ENCODE measurements around the gene PLCB2. TPM values are rescaled to one million over a fixed set of nuclear protein-coding genes. Genes with fewer than 3 reads are reported as not detected.
A peak's percentile ranks its signal among the peaks of the same experiment; 100 is the strongest.

PLCB2 gene
- polyA plus RNA-seq, 1 donor (not counting 4 experiments of a cell fraction or from before 2014, with no cell fraction given) = 0.73 TPM

GRCh38 chr15:40338041-40338657, 30.4 kb upstream of the PLCB2 start:
- Histone ChIP-seq H2AFZ (ENCODE audit: control insufficient read depth, low read length) (no peak overlapping the region), H4K20me1 (ENCODE audit: control insufficient read depth, extremely low read depth, insufficient read depth, low read length) (no peaks in the 10 kb centered on the region), H3K9me1 (ENCODE audit: control insufficient read depth, extremely low read depth, insufficient read depth, low read length) (no peaks in the 10 kb centered on the region), H3K36me3 (ENCODE audit: control insufficient read depth in 2 of 2, extremely low read depth in 1 of 2, insufficient read depth in 2 of 2, low read length in 2 of 2) (peaks cover 22 to 37% of the 10 kb centered on the region in 2 experiments), H3K4me2 (ENCODE audit: control insufficient read depth, extremely low read depth, insufficient read depth, low read depth, low read length) (peak overlapping the region; percentile 97), H3K4me1 (ENCODE audit: control insufficient read depth, extremely low read depth, insufficient read depth, low read length) (peaks cover 83% of the 10 kb centered on the region), H3K79me2 (ENCODE audit: control insufficient read depth, insufficient read depth, low read length) (peaks cover 35% of the 10 kb centered on the region), H3K4me3 (ENCODE audit: control insufficient read depth in 2 of 3, extremely low read depth in 1 of 3, insufficient read depth in 2 of 3, low read depth in 1 of 3, low read length in 3 of 3) (peak overlapping the region; percentile 11 to 90 (median 75)), H3K9me3 (ENCODE audit: control insufficient read depth, low read depth, low read length) (no peaks in the 10 kb centered on the region), H3K27me3 (ENCODE audit: control insufficient read depth, extremely low read depth, insufficient read depth, low read length) (no peaks in the 10 kb centered on the region), H3K9ac (ENCODE audit: control insufficient read depth, extremely low read depth, insufficient read depth, low read length) (peak overlapping the region; percentile 59), H3K27ac (ENCODE audit: control insufficient read depth, insufficient read depth, low read length) (peak overlapping the region; percentile 91)
- dilution Hi-C loops (cut with MboI; ENCODE audit: extremely low pct_ligation_motif_present, low sequenced_read_pairs) = no loop called here
- DNase-seq (ENCODE audit: low read depth, low spot score) = no peak
- TF ChIP-seq CTCF (optimal IDR thresholded peaks at IDR 0.05 in 1 of 3, IDR thresholded peaks at IDR 0.05 in 1 of 3, conservative IDR thresholded peaks at IDR 0.05 in 1 of 3; ENCODE audit: extremely low read depth in 1 of 3, insufficient read depth in 2 of 3, low read length in 3 of 3) (peak in 2 of 3 experiments; percentile 79 to 81), EZH2 (IDR thresholded peaks at IDR 0.05; ENCODE audit: low read length) (no peak)
- FAIRE-seq = peak; percentile 57

- Histone ChIP-seq H3K4me1 (ENCODE audit: control insufficient read depth, extremely low read depth, insufficient read depth, low read length) (peaks cover 77% of the 10 kb centered on the region), H3K4me3 (ENCODE audit: control insufficient read depth in 2 of 3, extremely low read depth in 1 of 3, insufficient read depth in 2 of 3, low read depth in 1 of 3, low read length in 3 of 3) (peak overlapping the region; percentile 11 to 75 (median 56)), H3K79me2 (ENCODE audit: control insufficient read depth, insufficient read depth, low read length) (peaks cover 35% of the 10 kb centered on the region), H2AFZ (ENCODE audit: control insufficient read depth, low read length) (no peak overlapping the region), H3K9me3 (ENCODE audit: control insufficient read depth, low read depth, low read length) (no peaks in the 10 kb centered on the region), H3K9me1 (ENCODE audit: control insufficient read depth, extremely low read depth, insufficient read depth, low read length) (no peaks in the 10 kb centered on the region), H3K4me2 (ENCODE audit: control insufficient read depth, extremely low read depth, insufficient read depth, low read depth, low read length) (peak overlapping the region; percentile 97), H3K9ac (ENCODE audit: control insufficient read depth, extremely low read depth, insufficient read depth, low read length) (peak overlapping the region; percentile 59), H3K27me3 (ENCODE audit: control insufficient read depth, extremely low read depth, insufficient read depth, low read length) (no peaks in the 10 kb centered on the region), H4K20me1 (ENCODE audit: control insufficient read depth, extremely low read depth, insufficient read depth, low read length) (no peaks in the 10 kb centered on the region), H3K27ac (ENCODE audit: control insufficient read depth, insufficient read depth, low read length) (peak overlapping the region; percentile 35), H3K36me3 (ENCODE audit: control insufficient read depth in 2 of 2, extremely low read depth in 1 of 2, insufficient read depth in 2 of 2, low read length in 2 of 2) (peaks cover 22 to 39% of the 10 kb centered on the region in 2 experiments)
- no peak for DNase-seq (ENCODE audit: low read depth, low spot score)
- no peak for FAIRE-seq
- TF ChIP-seq EZH2 (IDR thresholded peaks at IDR 0.05; ENCODE audit: low read length) (no peak), CTCF (optimal IDR thresholded peaks at IDR 0.05 in 1 of 3, IDR thresholded peaks at IDR 0.05 in 1 of 3, conservative IDR thresholded peaks at IDR 0.05 in 1 of 3; ENCODE audit: extremely low read depth in 1 of 3, insufficient read depth in 2 of 3, low read length in 3 of 3) (no peak)
- dilution Hi-C loops (cut with MboI; ENCODE audit: extremely low pct_ligation_motif_present, low sequenced_read_pairs) = no loop called here
Observed at GRCh38 chr15:40337597-40337996, 29.9 kb upstream of the PLCB2 start.

Measured in keratinocyte (primary cell).